SK-N-MC (cell line): ENCODE results near the gene MAMLD1.

Source experiments
- DNase-seq: peaks from one replicate; pipeline ENCODE4 v3.0.0-alpha.2; 2011; ENCODE audit warnings: low read depth, low spot score
- H3K27ac ChIP-seq: fragments of 200-600 bp; sonication (generic); 2 replicates; pipeline ENCODE4 v1.5.1; 2016; ENCODE audit warnings: mixed run types
- H3K36me3 ChIP-seq: fragments of 200-600 bp; sonication (generic); 2 replicates; pipeline ENCODE4 v1.6.1; 2017; ENCODE audit warnings: antibody characterized with exemption, low read length, mixed read lengths; ENCODE audit not compliant: insufficient read depth
- H3K4me3 ChIP-seq: fragments of 200-600 bp; sonication (generic); 2 replicates; pipeline ENCODE4 v1.5.1; 2016
- H3K9ac ChIP-seq: fragments of 200-600 bp; sonication (generic); 2 replicates; pipeline ENCODE4 v1.8.0; 2017; ENCODE audit warnings: mixed run types, mixed read lengths; ENCODE audit not compliant: insufficient read length
- H3K9me3 ChIP-seq: fragments of 200-600 bp; sonication (generic); 2 replicates; pipeline ENCODE4 v1.6.1; 2017; ENCODE audit warnings: low read depth, mild to moderate bottlenecking, antibody characterized with exemption, low read length, moderate library complexity, mixed read lengths
- EZH2 ChIP-seq: fragments of 200-600 bp; sonication (generic); IDR thresholded peaks from one replicate; pipeline ENCODE4 v1.6.1; 2017; ENCODE audit warnings: antibody characterized with exemption
- FOXP2 ChIP-seq: optimal IDR thresholded peaks from 2 replicates; pipeline ENCODE3; 2011; ENCODE audit warnings: mild to moderate bottlenecking, moderate library complexity; ENCODE audit not compliant: insufficient read depth; ENCODE audit errors: extremely low read length, control extremely low read depth
- POLR2AphosphoS5 ChIP-seq: IDR thresholded peaks from 2 replicates; pipeline ENCODE4 v1.6.1; 2012; ENCODE audit warnings: mild to moderate bottlenecking, low read depth, low read length, borderline replicate concordance

Gene MAMLD1

DNA sequence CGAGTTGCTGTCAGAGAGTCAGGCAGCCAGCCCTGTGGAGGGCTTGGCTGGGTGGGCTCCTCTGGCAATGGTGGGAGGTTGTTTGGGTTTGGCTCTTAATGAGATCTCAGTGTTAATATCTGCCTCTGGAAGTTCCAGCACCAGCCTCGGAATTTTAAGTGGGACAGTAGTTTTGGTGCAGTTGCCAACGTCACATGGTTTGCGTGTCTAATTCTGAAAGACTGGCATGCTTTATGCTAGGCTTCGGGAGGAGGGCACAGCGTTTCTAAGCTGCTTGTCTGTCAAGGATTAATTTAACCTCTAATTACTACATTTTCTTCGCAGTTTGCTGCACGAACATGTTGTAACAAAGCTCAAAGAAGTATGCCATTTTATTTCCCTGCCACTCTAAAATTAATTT is 9.2 kb downstream of the MAMLD1 start:
- TF ChIP-seq POLR2AphosphoS5 = no peak
- no peak for TF ChIP-seq EZH2
- TF ChIP-seq FOXP2 = no peak

GRCh38 chrX:150372756-150373155 is 9.6 kb downstream of the MAMLD1 start:
- TF ChIP-seq POLR2AphosphoS5 (no peak), EZH2 (no peak)
- DNase-seq = no peak
- Histone ChIP-seq H3K36me3 (no peaks in the 10 kb centered on the region), H3K9me3 (no peaks in the 10 kb centered on the region), H3K27ac (no peak overlapping the region), H3K9ac (no peak overlapping the region), H3K4me3 (no peak overlapping the region)

More for the DNA sequence above, 9.2 kb downstream of the MAMLD1 start:
- H3K9ac ChIP-seq = no peak overlapping the region
- no peak for DNase-seq
- H3K36me3 ChIP-seq = no peaks in the 10 kb centered on the region
- H3K27ac ChIP-seq = no peak overlapping the region
- no peaks in the 10 kb centered on the region for H3K9me3 ChIP-seq
- H3K4me3 ChIP-seq = no peak overlapping the region

DNA sequence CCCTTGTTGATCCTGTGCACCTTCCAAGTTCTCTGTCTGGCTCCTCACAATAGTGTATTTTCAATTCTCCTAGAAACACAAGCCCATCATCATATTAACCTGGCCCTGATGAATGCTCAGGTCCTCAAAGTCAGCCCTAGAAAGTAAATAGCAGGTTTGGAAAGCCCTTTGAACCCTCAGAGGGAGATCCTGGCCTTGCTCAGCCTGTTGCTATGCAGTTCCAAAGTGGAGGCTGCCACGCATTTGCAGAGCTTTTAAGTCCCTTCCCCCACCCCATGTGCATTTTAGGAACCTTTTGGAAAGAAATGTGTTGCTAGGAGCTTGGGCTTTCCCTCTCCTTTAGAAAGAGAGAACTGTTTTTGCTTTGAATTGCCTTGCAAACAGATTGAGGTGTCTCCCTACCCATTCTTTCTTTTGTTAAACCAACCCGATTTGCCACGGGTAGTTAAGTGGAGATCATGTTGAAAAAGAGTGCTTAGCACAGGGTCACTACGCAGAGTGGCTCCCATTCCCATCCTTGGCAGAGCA is 12.2 kb downstream of the MAMLD1 start:
- Histone ChIP-seq H3K4me3 (no peak overlapping the region), H3K36me3 (no peaks in the 10 kb centered on the region), H3K9ac (no peak overlapping the region), H3K9me3 (no peaks in the 10 kb centered on the region), H3K27ac (no peak overlapping the region)
- no peak for DNase-seq
- TF ChIP-seq POLR2AphosphoS5 = no peak
- no peak for TF ChIP-seq EZH2
- TF ChIP-seq FOXP2 = no peak

GRCh38 chrX:150377005-150377404 is 13.9 kb downstream of the MAMLD1 start:
- no peak for DNase-seq
- H3K4me3 ChIP-seq = no peak overlapping the region
- H3K27ac ChIP-seq = no peak overlapping the region
- no peaks in the 10 kb centered on the region for H3K36me3 ChIP-seq
- H3K9me3 ChIP-seq = no peaks in the 10 kb centered on the region
- H3K9ac ChIP-seq = no peak overlapping the region
- TF ChIP-seq POLR2AphosphoS5 (no peak), FOXP2 (no peak), EZH2 (no peak)

DNA sequence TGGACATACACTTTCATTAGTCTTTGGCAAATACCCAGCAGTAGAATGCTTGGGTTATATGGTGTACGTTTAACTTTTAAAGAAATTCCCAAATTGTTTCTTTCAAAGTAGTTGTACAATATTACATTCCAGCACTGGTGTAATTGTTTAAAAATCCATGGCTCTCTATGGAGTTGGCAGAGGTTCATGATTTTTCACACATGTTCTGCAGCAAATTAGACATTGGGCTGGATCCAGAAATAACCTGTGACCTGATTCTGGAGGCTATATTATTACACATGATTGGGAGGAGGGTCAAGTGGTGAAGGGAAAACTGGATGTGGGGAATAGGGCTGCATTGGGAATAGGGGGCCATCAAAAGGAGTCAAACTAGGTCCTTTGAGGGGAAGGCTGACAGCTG is 41.9 kb downstream of the MAMLD1 start:
- TF ChIP-seq POLR2AphosphoS5 (no peak), EZH2 (no peak), FOXP2 (no peak)
- H3K36me3 ChIP-seq = no peaks in the 10 kb centered on the region
- H3K4me3 ChIP-seq = no peak overlapping the region
- no peak overlapping the region for H3K27ac ChIP-seq
- DNase-seq = no peak
- H3K9ac ChIP-seq = no peak overlapping the region
- no peaks in the 10 kb centered on the region for H3K9me3 ChIP-seq

DNA sequence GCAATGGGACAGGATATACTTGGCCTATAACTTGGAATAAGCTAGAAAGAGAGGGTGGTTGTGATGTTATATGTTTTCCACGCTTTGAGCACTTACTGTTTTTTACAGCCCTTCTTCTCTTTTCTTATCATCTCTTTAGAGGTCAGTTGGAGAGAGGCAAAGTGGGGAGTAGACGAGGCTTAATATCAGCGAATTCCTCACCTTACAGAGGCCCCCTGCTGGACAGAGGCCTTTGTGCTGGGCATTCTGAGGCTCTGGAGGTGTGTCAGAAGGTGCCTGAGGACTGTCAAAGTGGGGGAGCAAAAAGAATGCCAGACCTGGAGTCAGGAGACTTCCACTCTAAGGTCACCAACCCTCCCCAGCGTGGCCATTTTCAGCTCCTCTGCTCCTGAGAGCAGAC is 42.5 kb downstream of the MAMLD1 start:
- no peak for TF ChIP-seq FOXP2
- TF ChIP-seq EZH2 = no peak
- TF ChIP-seq POLR2AphosphoS5 = no peak
- H3K4me3 ChIP-seq = no peak overlapping the region
- H3K9ac ChIP-seq = no peak overlapping the region
- DNase-seq = no peak
- no peaks in the 10 kb centered on the region for H3K36me3 ChIP-seq
- H3K9me3 ChIP-seq = no peaks in the 10 kb centered on the region
- no peak overlapping the region for H3K27ac ChIP-seq

DNA sequence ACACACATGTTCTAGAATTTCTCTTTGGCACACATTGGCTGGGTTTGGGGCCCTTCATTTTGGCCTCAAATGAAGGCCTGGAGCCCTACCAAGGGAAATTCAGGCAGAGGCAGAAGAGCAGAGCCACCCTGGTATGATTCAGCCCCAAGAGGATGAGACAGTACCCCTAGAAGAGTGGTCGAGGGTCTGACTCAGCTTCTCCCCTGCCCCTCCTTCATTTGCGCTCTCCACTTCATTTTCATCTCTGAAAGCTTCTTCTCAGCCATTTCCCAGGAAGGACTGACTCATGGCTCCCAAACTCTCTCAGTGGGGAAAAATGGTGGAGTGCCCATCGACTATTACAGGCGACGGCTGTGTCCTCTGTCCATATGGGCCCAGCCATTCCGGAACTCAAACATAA is 43.5 kb downstream of the MAMLD1 start:
- no peaks in the 10 kb centered on the region for H3K9me3 ChIP-seq
- DNase-seq = no peak
- no peak overlapping the region for H3K4me3 ChIP-seq
- H3K36me3 ChIP-seq = no peaks in the 10 kb centered on the region
- no peak for TF ChIP-seq POLR2AphosphoS5
- no peak for TF ChIP-seq FOXP2
- no peak for TF ChIP-seq EZH2
- no peak overlapping the region for H3K27ac ChIP-seq
- H3K9ac ChIP-seq = no peak overlapping the region

- H3K9ac ChIP-seq = no peak overlapping the region
- H3K4me3 ChIP-seq = no peak overlapping the region
- no peak for TF ChIP-seq FOXP2
- no peak for TF ChIP-seq EZH2
- TF ChIP-seq POLR2AphosphoS5 = no peak
- no peak overlapping the region for H3K27ac ChIP-seq
- H3K36me3 ChIP-seq = no peaks in the 10 kb centered on the region
- no peaks in the 10 kb centered on the region for H3K9me3 ChIP-seq
- DNase-seq = no peak
These were observed 44.9 kb downstream of the MAMLD1 start for GRCh38 chrX:150408007-150408406.

DNA sequence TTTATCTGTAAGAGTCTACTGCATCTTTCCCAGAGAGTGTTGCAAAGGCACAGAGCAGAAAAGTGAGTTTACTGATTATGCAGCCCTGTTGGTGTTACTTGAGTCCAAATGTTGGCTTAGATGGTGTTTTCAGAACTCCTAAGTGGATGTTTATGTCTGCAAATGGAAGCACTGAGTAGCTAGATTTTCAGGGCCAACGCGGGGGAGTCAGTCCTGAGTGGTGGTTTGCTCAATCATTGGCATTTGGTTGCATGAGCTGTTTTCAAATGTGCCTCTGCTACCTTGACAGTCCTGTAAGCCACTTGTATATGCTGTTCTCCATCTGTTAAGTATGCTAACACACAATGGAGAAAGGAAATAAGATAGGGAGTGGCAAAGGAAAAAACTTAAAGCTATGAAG is 45.4 kb downstream of the MAMLD1 start:
- Histone ChIP-seq H3K36me3 (no peaks in the 10 kb centered on the region), H3K9ac (no peak overlapping the region), H3K9me3 (no peaks in the 10 kb centered on the region), H3K27ac (no peak overlapping the region), H3K4me3 (no peak overlapping the region)
- TF ChIP-seq POLR2AphosphoS5 = no peak
- TF ChIP-seq FOXP2 = no peak
- no peak for TF ChIP-seq EZH2
- no peak for DNase-seq

DNA sequence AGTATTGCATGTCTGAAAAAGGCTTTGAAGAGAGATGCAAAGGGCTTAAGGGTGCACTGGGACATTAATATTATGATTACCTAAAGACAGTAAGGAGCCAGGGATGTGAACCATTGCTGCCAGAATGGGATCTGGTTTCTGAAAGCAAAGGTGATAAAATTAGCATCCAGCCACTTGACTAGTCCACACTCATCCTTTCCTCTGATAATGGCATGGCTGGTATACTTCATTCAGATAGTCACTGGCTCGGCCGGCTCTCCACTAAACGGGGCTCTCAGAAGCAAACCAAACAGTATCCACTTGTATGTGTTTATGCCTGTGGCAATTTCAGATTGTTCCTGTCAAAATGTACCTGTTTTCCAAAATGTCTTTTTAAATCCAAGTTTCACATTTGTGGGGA is 46.4 kb downstream of the MAMLD1 start:
- Histone ChIP-seq H3K9ac (no peak overlapping the region), H3K9me3 (no peaks in the 10 kb centered on the region), H3K4me3 (no peak overlapping the region), H3K27ac (no peak overlapping the region), H3K36me3 (no peaks in the 10 kb centered on the region)
- TF ChIP-seq FOXP2 = no peak
- TF ChIP-seq EZH2 = no peak
- no peak for TF ChIP-seq POLR2AphosphoS5
- no peak for DNase-seq
